SK-N-SH treated with all-trans-retinoic acid at 6 μM for 48 hours (cell line): ENCODE measurements around the gene RAMAC.

Experiments used
- ARNTL ChIP-seq: fragments of 450-650 bp; formaldehyde crosslinking; IDR thresholded peaks from 2 replicates; pipeline ENCODE4 v1.5.0; 2020; ENCODE audit warnings: low read depth, mild to moderate bottlenecking, moderate library complexity, borderline replicate concordance
- CSDC2 ChIP-seq: fragments of 250-450 bp; sonication (Bioruptor Pico); IDR thresholded peaks from 2 replicates; pipeline ENCODE4 v1.5.0; 2020; ENCODE audit warnings: mild to moderate bottlenecking, moderate library complexity
- ISL1 ChIP-seq: fragments of 250-450 bp; sonication (Bioruptor Pico); IDR thresholded peaks from 2 replicates; pipeline ENCODE4 v2.1.2; 2022; ENCODE audit warnings: mild to moderate bottlenecking, moderate library complexity
- OSR1 ChIP-seq: fragments of 250-450 bp; sonication (Bioruptor Pico); IDR thresholded peaks from 2 replicates; pipeline ENCODE4 v1.8.0; 2022; ENCODE audit warnings: moderate library complexity, mild to moderate bottlenecking, inconsistent platforms
- PPARA ChIP-seq: fragments of 250-450 bp; sonication (Bioruptor Pico); IDR thresholded peaks from 2 replicates; pipeline ENCODE4 v1.5.0; 2020; ENCODE audit warnings: mild to moderate bottlenecking, borderline replicate concordance
- TCF4 ChIP-seq: fragments of 250-450 bp; sonication (Bioruptor Pico); IDR thresholded peaks from 2 replicates; pipeline ENCODE4 v1.8.0; 2021; ENCODE audit warnings: mild to moderate bottlenecking, moderate library complexity, borderline replicate concordance
- TOX ChIP-seq: fragments of 250-450 bp; sonication (Bioruptor Pico); IDR thresholded peaks from 2 replicates; pipeline ENCODE4 v1.8.0; 2021; ENCODE audit warnings: mild to moderate bottlenecking, moderate library complexity, borderline replicate concordance
- ZFP30 ChIP-seq: fragments of 450-650 bp; formaldehyde crosslinking; IDR thresholded peaks from 2 replicates; pipeline ENCODE4 v1.5.0; 2022; ENCODE audit warnings: mild to moderate bottlenecking, moderate library complexity
- ZNF70 ChIP-seq: fragments of 450-650 bp; formaldehyde crosslinking; IDR thresholded peaks from 2 replicates; pipeline ENCODE4 v1.5.0; 2020; ENCODE audit warnings: mild to moderate bottlenecking, moderate library complexity
- ZNF8 ChIP-seq: fragments of 450-650 bp; formaldehyde crosslinking; IDR thresholded peaks from 2 replicates; pipeline ENCODE4 v1.5.0; 2020; ENCODE audit warnings: mild to moderate bottlenecking, moderate library complexity
- TF ChIP-seq, protein P1 (sequence below): fragments of 250-450 bp; sonication (Bioruptor Pico); IDR thresholded peaks from 2 replicates; pipeline ENCODE4 v1.8.0; 2020; ENCODE audit warnings: mild to moderate bottlenecking, moderate library complexity, borderline replicate concordance
- TF ChIP-seq, protein P2 (sequence below): fragments of 250-450 bp; sonication (Bioruptor Pico); IDR thresholded peaks from 2 replicates; pipeline ENCODE4 v1.5.0; 2020; ENCODE audit warnings: mild to moderate bottlenecking, moderate library complexity
- TF ChIP-seq, protein P3 (sequence below): fragments of 250-450 bp; sonication (Bioruptor Pico); IDR thresholded peaks from 2 replicates; pipeline ENCODE4 v1.8.0; 2021; ENCODE audit warnings: low read depth, mild to moderate bottlenecking, moderate library complexity, borderline replicate concordance

DNA sequence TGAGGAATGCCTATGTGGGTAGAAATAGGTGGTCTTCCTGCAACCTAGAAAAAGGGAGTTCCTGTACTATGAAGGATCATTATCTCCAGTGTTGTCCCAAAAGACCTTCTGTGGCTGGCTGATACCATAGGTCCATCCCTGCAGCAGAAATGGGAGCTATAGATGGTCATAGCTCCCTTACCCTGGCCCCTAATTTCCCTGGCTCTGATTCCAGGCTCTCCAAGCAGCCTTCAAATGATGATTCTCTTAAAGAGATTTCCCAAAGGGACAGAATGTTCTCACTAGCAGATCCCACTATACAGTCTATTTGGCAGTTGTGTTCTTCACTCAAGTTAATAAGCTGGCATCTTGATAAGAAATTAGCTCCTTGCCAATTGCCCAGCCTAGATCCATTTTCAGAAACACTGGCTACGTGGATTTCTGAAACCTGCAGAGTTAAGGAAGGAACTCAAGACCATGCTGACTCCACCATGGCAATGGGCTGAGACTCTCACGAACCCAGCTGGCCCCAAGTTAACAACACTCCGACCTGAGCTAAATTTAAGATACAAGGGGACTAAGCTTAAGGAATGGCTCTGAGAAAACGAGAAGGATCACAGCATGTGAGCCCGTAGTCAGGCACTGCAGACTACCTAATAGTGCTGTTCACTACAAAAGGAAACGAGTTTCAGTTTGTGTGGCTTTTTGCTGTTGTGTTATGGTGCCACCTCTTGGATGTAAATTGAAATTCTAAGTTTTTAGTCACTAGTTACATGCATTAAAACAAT lies 14.1 kb downstream of the RAMAC start:
- TF ChIP-seq ZNF8 (no peak), PPARA (CRISPR knock-in tag) (no peak), CSDC2 (CRISPR knock-in tag) (no peak), ZNF70 (no peak), ZFP30 (CRISPR knock-in tag) (no peak), TCF4 (CRISPR knock-in tag) (no peak), ARNTL (CRISPR knock-in tag) (no peak), OSR1 (CRISPR knock-in tag) (no peak), TOX (CRISPR knock-in tag) (no peak), ISL1 (no peak)
- TF ChIP-seq, protein P1, sequence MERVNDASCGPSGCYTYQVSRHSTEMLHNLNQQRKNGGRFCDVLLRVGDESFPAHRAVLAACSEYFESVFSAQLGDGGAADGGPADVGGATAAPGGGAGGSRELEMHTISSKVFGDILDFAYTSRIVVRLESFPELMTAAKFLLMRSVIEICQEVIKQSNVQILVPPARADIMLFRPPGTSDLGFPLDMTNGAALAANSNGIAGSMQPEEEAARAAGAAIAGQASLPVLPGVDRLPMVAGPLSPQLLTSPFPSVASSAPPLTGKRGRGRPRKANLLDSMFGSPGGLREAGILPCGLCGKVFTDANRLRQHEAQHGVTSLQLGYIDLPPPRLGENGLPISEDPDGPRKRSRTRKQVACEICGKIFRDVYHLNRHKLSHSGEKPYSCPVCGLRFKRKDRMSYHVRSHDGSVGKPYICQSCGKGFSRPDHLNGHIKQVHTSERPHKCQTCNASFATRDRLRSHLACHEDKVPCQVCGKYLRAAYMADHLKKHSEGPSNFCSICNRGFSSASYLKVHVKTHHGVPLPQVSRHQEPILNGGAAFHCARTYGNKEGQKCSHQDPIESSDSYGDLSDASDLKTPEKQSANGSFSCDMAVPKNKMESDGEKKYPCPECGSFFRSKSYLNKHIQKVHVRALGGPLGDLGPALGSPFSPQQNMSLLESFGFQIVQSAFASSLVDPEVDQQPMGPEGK (CRISPR knock-in tag): no peak
- TF ChIP-seq, protein P2, sequence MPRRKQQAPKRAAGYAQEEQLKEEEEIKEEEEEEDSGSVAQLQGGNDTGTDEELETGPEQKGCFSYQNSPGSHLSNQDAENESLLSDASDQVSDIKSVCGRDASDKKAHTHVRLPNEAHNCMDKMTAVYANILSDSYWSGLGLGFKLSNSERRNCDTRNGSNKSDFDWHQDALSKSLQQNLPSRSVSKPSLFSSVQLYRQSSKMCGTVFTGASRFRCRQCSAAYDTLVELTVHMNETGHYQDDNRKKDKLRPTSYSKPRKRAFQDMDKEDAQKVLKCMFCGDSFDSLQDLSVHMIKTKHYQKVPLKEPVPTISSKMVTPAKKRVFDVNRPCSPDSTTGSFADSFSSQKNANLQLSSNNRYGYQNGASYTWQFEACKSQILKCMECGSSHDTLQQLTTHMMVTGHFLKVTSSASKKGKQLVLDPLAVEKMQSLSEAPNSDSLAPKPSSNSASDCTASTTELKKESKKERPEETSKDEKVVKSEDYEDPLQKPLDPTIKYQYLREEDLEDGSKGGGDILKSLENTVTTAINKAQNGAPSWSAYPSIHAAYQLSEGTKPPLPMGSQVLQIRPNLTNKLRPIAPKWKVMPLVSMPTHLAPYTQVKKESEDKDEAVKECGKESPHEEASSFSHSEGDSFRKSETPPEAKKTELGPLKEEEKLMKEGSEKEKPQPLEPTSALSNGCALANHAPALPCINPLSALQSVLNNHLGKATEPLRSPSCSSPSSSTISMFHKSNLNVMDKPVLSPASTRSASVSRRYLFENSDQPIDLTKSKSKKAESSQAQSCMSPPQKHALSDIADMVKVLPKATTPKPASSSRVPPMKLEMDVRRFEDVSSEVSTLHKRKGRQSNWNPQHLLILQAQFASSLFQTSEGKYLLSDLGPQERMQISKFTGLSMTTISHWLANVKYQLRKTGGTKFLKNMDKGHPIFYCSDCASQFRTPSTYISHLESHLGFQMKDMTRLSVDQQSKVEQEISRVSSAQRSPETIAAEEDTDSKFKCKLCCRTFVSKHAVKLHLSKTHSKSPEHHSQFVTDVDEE (CRISPR knock-in tag): no peak
- TF ChIP-seq, protein P3, sequence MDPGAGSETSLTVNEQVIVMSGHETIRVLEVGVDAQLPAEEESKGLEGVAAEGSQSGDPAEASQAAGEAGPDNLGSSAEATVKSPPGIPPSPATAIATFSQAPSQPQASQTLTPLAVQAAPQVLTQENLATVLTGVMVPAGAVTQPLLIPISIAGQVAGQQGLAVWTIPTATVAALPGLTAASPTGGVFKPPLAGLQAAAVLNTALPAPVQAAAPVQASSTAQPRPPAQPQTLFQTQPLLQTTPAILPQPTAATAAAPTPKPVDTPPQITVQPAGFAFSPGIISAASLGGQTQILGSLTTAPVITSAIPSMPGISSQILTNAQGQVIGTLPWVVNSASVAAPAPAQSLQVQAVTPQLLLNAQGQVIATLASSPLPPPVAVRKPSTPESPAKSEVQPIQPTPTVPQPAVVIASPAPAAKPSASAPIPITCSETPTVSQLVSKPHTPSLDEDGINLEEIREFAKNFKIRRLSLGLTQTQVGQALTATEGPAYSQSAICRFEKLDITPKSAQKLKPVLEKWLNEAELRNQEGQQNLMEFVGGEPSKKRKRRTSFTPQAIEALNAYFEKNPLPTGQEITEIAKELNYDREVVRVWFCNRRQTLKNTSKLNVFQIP (CRISPR knock-in tag): no peak
